Mammary microvascular endothelial cell (primary cell): ENCODE results near the gene RLIM. TPM values are rescaled to one million over a fixed set of nuclear protein-coding genes. Genes with fewer than 3 reads are reported as not detected.

ENCODE experiments used
- total RNA-seq: library from RNA; depleted of rRNA; stranded (reverse); fragments of >200 nt; gene quantifications from 2 replicates; pipeline ENCODE4 v1.2.3, GENCODE V29; 2015

Gene RLIM
- total RNA-seq = 25.0 and 26.1 TPM in 2 replicates

DNA sequence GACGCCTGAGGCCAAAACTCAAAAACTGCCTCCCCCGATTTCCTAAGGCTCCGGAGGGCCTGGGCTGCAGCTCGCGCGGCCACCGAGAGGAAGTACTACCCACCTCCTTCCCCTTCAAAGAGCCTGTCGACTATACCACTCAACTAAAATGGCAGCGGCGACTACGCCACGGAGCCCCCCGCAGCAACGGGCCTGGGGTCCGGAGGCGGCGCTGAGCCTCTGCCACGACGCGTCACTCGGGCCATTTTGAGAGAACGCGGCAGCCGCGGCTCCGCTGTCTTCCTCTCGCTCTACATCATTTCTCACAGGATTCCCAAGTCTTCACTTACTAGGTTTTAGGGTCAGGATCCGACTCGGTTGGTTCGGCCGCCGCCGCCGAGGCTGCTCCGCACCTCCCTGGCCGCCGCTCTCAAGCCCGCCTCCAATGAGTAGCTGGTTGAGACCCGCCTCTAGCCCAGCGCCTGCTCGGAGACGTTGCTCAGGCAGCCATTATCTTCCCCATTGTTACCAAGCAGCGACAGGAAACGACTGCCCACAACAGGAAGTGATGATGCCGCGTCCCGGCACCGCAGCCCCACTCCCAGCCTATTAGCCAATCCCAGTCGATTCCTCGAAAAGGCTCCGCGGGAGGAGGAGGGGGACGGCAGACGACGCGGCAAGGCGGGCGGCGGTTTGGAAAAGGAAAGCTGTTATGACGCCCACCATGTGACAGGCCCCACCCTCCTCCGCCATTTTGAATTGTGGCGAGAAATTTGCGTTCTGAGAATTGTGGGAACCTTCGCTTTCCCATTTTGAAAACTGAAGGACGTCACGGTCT, at the start of gene RLIM:
Gene RLIM, minus strand, starts transcription at position 532 of the 817 bp plus-strand sequence. CDS start 18,647 bp downstream, outside the sequence.

Other genes starting within 250 kb of the RLIM start
- 0.39 and 0.60 TPM in 2 replicates for gene SLC16A2, start 193.1 kb downstream of the RLIM start, total RNA-seq